ENCODE data around the gene ADAMTS12.

DNA sequence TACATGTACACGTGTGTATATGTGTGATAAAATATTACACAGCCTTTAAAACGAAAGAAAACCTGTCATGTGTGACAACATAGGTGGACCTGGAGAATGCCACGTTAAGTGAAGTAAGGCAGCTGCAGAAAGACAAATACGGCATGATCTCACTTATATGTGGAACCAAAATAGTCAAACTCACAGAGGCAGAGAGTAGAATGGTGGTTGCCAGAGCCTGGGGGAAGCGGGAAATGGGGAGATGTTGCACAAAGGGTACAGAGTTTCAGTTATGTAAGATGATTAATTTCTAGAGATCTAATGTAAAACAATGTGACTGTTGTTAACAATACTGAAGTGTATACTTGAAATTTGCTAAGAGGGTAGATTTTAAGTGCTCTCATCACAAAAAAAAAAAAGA is 34.8 kb downstream of the ADAMTS12 start:
- TF ChIP-seq EZH2 (IDR thresholded peaks at IDR 0.05; ENCODE audit: low read length) (no peak), CTCF (optimal IDR thresholded peaks at IDR 0.05 in 1 of 3, IDR thresholded peaks at IDR 0.05 in 1 of 3, conservative IDR thresholded peaks at IDR 0.05 in 1 of 3; ENCODE audit: extremely low read depth in 1 of 3, insufficient read depth in 2 of 3, low read length in 3 of 3) (no peak)
